ENCODE data around the gene SYT5.

Gene SYT5

GRCh38 chr19:55197528-55197927 lies 17.4 kb upstream of the SYT5 start:
- Histone ChIP-seq H3F3A (ENCODE audit: low read depth) (no peaks in the 10 kb centered on the region), H4K20me1 (ENCODE audit: insufficient read depth, low read length, poor library complexity, severe bottlenecking) (no peaks in the 10 kb centered on the region), H3K9me2 (replicated peaks; ENCODE audit: low read depth, low read length) (no peaks in the 10 kb centered on the region), H3K4me1 (ENCODE audit: insufficient read depth, low read length, poor library complexity, severe bottlenecking) (no peaks in the 10 kb centered on the region), H3K36me3 (ENCODE audit: insufficient read depth, low read length) (no peaks in the 10 kb centered on the region), H3K9me3 (ENCODE audit: insufficient read depth, low read depth, low read length) (no peaks in the 10 kb centered on the region), H3K4me3 (ENCODE audit: low read length, poor library complexity, severe bottlenecking) (no peak overlapping the region), H3K9ac (ENCODE audit: low read depth, low read length, poor library complexity, severe bottlenecking) (no peak overlapping the region), H3K79me2 (ENCODE audit: insufficient read depth, low read length) (no peaks in the 10 kb centered on the region), H3K27me3 (ENCODE audit: insufficient read depth, low read length, poor library complexity, severe bottlenecking) (no peaks in the 10 kb centered on the region), H3K4me2 (ENCODE audit: low read depth, low read length, poor library complexity, severe bottlenecking) (no peak overlapping the region), H2AFZ (ENCODE audit: low read length) (no peak overlapping the region)
- TF ChIP-seq EZH2phosphoT487 (IDR thresholded peaks at IDR 0.05; ENCODE audit: borderline replicate concordance) (no peak), CTCF (conservative IDR thresholded peaks at IDR 0.05; ENCODE audit: low read length) (no peak)

GRCh38 chr19:55196803-55197202 lies 16.7 kb upstream of the SYT5 start:
- H3K4me1 ChIP-seq (ENCODE audit: insufficient read depth, low read length, poor library complexity, severe bottlenecking) = no peaks in the 10 kb centered on the region
- no peaks in the 10 kb centered on the region for H3K36me3 ChIP-seq (ENCODE audit: insufficient read depth, low read length)
- H4K20me1 ChIP-seq (ENCODE audit: insufficient read depth, low read length, poor library complexity, severe bottlenecking) = no peaks in the 10 kb centered on the region
- H2AFZ ChIP-seq (ENCODE audit: low read length) = no peak overlapping the region
- no peaks in the 10 kb centered on the region for H3K9me2 ChIP-seq (replicated peaks; ENCODE audit: low read depth, low read length)
- TF ChIP-seq CTCF (conservative IDR thresholded peaks at IDR 0.05; ENCODE audit: low read length) = no peak
- TF ChIP-seq EZH2phosphoT487 (IDR thresholded peaks at IDR 0.05; ENCODE audit: borderline replicate concordance) = no peak
- no peak overlapping the region for H3K9ac ChIP-seq (ENCODE audit: low read depth, low read length, poor library complexity, severe bottlenecking)
- H3K4me2 ChIP-seq (ENCODE audit: low read depth, low read length, poor library complexity, severe bottlenecking) = no peak overlapping the region
- H3K79me2 ChIP-seq (ENCODE audit: insufficient read depth, low read length) = no peaks in the 10 kb centered on the region
- H3K4me3 ChIP-seq (ENCODE audit: low read length, poor library complexity, severe bottlenecking) = no peak overlapping the region
- H3F3A ChIP-seq (ENCODE audit: low read depth) = no peaks in the 10 kb centered on the region
- H3K27me3 ChIP-seq (ENCODE audit: insufficient read depth, low read length, poor library complexity, severe bottlenecking) = no peaks in the 10 kb centered on the region
- no peaks in the 10 kb centered on the region for H3K9me3 ChIP-seq (ENCODE audit: insufficient read depth, low read depth, low read length)

- H3K9ac ChIP-seq (ENCODE audit: low read depth, low read length, poor library complexity, severe bottlenecking) = no peak overlapping the region
- H3K4me1 ChIP-seq (ENCODE audit: insufficient read depth, low read length, poor library complexity, severe bottlenecking) = no peaks in the 10 kb centered on the region
- H4K20me1 ChIP-seq (ENCODE audit: insufficient read depth, low read length, poor library complexity, severe bottlenecking) = no peaks in the 10 kb centered on the region
- H3K4me3 ChIP-seq (ENCODE audit: low read length, poor library complexity, severe bottlenecking) = no peak overlapping the region
- no peaks in the 10 kb centered on the region for H3K9me3 ChIP-seq (ENCODE audit: insufficient read depth, low read depth, low read length)
- no peaks in the 10 kb centered on the region for H3K27me3 ChIP-seq (ENCODE audit: insufficient read depth, low read length, poor library complexity, severe bottlenecking)
- TF ChIP-seq CTCF (conservative IDR thresholded peaks at IDR 0.05; ENCODE audit: low read length) (no peak), EZH2phosphoT487 (IDR thresholded peaks at IDR 0.05; ENCODE audit: borderline replicate concordance) (no peak)
- H3K4me2 ChIP-seq (ENCODE audit: low read depth, low read length, poor library complexity, severe bottlenecking) = no peak overlapping the region
- H3K79me2 ChIP-seq (ENCODE audit: insufficient read depth, low read length) = no peaks in the 10 kb centered on the region
- H3F3A ChIP-seq (ENCODE audit: low read depth) = no peaks in the 10 kb centered on the region
- no peaks in the 10 kb centered on the region for H3K9me2 ChIP-seq (replicated peaks; ENCODE audit: low read depth, low read length)
- no peak overlapping the region for H2AFZ ChIP-seq (ENCODE audit: low read length)
- no peaks in the 10 kb centered on the region for H3K36me3 ChIP-seq (ENCODE audit: insufficient read depth, low read length)
These were observed 13.4 kb upstream of the SYT5 start for GRCh38 chr19:55193481-55193880.
